ENCODE results near the gene CYP27B1.

The CYP27B1 gene

DNA sequence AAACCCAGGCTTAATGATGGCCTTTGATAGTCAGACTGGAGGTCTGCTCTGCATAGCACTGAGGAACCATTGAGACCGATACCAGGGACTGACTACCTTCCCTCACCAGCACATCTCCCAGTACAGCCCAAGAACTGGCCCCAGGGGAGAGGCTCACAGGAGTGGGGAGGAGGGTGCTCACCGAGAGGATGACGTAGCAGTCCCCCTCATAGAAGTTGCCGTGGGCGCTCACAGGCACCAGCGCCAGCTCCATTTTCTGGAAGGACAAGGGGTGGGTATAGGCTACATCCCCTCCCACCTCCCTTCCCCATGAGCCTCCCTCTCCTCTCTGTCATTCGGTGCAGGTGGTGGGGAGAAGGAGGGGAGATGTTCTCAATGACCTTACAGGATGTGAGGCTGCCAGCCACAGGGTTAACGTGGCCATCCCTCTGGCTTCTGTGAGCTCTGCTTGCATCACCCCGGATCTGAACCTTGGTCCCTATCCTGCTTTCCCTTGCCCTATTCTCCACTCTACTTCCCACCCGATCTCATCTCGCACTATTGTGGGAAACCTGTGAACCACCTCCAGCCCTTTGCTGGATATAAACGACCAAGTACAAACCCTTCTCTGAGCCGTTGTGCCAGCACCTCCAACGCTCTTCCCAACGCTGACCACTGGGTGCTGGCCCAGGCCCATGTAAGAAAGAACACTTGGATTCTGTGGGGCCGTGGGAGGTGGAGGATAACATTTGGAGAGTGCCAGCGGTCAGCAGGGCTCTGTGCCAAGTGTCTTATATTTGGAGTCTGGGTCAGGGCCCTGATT is 47.3 kb upstream of the CYP27B1 start:
- TF ChIP-seq SIN3A (IDR thresholded peaks at IDR 0.05; ENCODE audit: borderline replicate concordance, insufficient read depth, low read length) = no peak

DNA sequence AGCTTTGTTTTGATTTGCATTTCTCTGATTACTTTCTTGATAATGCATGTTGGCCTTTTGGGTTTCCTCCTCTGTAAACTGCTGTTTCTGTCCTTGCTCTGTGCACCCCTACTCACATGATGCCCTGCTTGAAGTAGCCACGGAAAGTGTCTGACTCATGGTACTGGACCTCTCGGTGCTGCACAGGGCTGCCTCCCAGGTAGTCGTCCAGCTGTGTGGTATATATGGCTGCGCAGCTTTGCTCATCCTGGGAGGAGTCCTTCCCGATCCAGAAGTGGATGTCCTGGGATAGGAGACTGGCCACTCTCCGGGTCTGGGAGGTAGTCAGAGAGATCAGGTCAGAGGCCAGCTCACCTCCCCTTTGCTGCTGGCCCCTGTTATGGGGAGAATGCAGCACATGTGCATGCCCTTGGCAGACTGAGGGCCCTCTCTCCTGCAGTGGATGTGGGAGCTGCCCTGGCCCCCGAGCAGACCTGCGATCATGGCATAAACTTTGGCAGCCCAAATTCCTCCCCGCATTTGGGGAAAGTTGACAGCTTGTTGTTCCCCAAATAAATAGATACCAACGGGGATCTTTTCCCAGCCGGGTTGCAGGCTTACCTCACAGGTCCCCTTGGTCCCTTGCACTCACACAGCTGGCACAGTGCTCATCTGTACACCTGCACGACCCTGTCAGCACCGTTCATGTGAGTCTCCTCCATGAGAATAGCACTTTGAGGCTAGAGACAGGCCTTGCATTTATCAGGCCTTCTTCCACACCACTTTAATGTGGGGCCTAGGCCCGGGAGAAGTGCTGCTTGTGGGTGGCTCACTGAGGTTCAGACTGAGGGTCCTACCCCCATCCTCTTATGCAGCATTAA is 46.5 kb upstream of the CYP27B1 start:
- TF ChIP-seq, protein P1, sequence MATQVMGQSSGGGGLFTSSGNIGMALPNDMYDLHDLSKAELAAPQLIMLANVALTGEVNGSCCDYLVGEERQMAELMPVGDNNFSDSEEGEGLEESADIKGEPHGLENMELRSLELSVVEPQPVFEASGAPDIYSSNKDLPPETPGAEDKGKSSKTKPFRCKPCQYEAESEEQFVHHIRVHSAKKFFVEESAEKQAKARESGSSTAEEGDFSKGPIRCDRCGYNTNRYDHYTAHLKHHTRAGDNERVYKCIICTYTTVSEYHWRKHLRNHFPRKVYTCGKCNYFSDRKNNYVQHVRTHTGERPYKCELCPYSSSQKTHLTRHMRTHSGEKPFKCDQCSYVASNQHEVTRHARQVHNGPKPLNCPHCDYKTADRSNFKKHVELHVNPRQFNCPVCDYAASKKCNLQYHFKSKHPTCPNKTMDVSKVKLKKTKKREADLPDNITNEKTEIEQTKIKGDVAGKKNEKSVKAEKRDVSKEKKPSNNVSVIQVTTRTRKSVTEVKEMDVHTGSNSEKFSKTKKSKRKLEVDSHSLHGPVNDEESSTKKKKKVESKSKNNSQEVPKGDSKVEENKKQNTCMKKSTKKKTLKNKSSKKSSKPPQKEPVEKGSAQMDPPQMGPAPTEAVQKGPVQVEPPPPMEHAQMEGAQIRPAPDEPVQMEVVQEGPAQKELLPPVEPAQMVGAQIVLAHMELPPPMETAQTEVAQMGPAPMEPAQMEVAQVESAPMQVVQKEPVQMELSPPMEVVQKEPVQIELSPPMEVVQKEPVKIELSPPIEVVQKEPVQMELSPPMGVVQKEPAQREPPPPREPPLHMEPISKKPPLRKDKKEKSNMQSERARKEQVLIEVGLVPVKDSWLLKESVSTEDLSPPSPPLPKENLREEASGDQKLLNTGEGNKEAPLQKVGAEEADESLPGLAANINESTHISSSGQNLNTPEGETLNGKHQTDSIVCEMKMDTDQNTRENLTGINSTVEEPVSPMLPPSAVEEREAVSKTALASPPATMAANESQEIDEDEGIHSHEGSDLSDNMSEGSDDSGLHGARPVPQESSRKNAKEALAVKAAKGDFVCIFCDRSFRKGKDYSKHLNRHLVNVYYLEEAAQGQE (IDR thresholded peaks at IDR 0.05; ENCODE audit: insufficient read depth in 1 of 2, low read depth in 2 of 2, low read length in 2 of 2) = no peak
- TF ChIP-seq FOXP2 (optimal IDR thresholded peaks at IDR 0.05; ENCODE audit: borderline replicate concordance, extremely low read depth, extremely low read length, insufficient read depth) (no peak), TAF1 (IDR thresholded peaks at IDR 0.05; ENCODE audit: borderline replicate concordance, insufficient read depth, low read length) (no peak)

DNA sequence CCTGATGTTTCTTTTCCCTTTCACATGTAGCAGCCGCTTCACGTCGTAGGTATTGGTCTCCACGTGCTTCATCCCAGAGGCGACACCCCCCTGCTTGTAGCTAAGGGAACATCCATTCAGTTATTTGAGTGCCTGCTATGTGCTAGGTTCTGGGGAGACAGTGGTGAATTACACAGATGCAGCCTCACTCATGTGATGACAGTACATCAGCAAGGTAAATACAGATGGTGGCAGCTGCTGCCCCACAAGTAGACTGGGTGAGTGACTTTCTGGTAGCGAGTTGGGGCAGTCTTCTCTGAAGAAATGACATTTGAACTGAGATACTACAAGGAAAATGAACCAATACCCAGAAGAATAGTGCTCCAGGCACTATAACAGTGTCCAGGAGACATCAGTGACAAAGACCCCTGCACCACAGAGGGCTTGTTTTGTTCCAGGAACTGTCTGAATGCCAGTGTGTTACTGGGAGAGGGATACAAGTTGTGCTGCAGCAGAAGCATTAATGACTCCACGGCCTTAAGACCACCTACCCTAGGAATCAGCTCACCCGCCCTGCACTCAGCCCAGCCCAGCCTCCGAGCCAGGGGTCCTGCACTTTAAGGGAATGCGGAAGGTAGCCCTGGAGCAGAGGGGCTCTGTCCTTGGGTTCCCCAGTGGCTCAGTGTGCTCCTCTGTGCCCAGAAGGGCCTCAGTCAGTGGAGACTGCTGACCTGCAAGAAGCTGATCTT is 44.3 kb upstream of the CYP27B1 start:
- TF ChIP-seq, protein P1 (IDR thresholded peaks at IDR 0.05; ENCODE audit: insufficient read depth in 1 of 2, low read depth in 2 of 2, low read length in 2 of 2) = no peak
- TF ChIP-seq POLR2AphosphoS5 (IDR thresholded peaks at IDR 0.05; ENCODE audit: low read depth, low read length) (no peak), FOXP2 (optimal IDR thresholded peaks at IDR 0.05; ENCODE audit: borderline replicate concordance, extremely low read depth, extremely low read length, insufficient read depth) (no peak), SIN3A (IDR thresholded peaks at IDR 0.05; ENCODE audit: borderline replicate concordance, insufficient read depth, low read length) (no peak), TAF1 (IDR thresholded peaks at IDR 0.05; ENCODE audit: borderline replicate concordance, insufficient read depth, low read length) (no peak)

DNA sequence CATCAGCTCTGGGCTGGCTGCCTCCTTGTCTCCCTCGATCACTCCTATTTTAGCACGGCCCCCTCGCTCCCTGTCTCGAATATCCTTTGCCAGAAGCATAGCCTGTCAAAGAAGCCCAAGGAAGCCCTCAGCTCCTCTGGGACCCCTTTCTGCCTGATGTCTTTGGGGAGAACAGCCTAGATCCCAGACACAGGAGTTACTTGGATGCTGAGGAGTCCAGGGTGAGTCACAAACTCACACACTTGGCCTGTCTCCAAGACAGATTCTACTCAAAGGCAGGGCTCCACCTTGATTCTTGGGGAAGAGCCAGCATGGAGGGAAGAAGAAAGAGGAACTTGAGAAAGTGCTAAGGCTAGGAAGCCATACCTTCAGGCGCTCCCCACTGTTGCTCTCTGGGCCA is 43.6 kb upstream of the CYP27B1 start:
- TF ChIP-seq POLR2AphosphoS5 (IDR thresholded peaks at IDR 0.05; ENCODE audit: low read depth, low read length) (no peak), FOXP2 (optimal IDR thresholded peaks at IDR 0.05; ENCODE audit: borderline replicate concordance, extremely low read depth, extremely low read length, insufficient read depth) (no peak), SIN3A (IDR thresholded peaks at IDR 0.05; ENCODE audit: borderline replicate concordance, insufficient read depth, low read length) (no peak), TAF1 (IDR thresholded peaks at IDR 0.05; ENCODE audit: borderline replicate concordance, insufficient read depth, low read length) (no peak)
- TF ChIP-seq, protein P1 (IDR thresholded peaks at IDR 0.05; ENCODE audit: insufficient read depth in 1 of 2, low read depth in 2 of 2, low read length in 2 of 2) = no peak

DNA sequence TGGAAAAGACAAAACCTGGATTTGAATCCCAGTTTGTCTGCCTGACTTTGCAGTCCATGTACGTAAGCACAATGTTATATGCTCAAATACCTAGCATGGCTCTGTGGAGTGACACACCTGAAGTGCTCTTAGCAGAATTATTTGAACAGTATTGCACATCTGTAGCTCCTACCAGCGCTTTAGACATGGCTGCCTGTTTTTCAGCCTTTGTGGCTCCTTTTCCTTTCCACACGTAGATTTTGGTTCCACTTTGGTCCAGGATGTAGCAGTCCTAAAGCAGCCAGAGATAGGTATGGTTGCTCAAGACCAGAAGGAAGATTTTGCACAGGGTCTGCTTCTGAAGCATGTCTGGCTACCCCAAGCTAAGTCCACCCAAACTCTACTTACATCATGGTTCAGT is 42.5 kb upstream of the CYP27B1 start:
- TF ChIP-seq TAF1 (IDR thresholded peaks at IDR 0.05; ENCODE audit: borderline replicate concordance, insufficient read depth, low read length) = no peak
- TF ChIP-seq FOXP2 (optimal IDR thresholded peaks at IDR 0.05; ENCODE audit: borderline replicate concordance, extremely low read depth, extremely low read length, insufficient read depth) = no peak
- TF ChIP-seq, protein P1 (IDR thresholded peaks at IDR 0.05; ENCODE audit: insufficient read depth in 1 of 2, low read depth in 2 of 2, low read length in 2 of 2) = no peak
- no peak for TF ChIP-seq POLR2AphosphoS5 (IDR thresholded peaks at IDR 0.05; ENCODE audit: low read depth, low read length)
- TF ChIP-seq SIN3A (IDR thresholded peaks at IDR 0.05; ENCODE audit: borderline replicate concordance, insufficient read depth, low read length) = no peak

Measured in PFSK-1 (cell line).